HCT116 (cell line): Measurements from ENCODE around the gene ATP6V1G1. TPM values are rescaled to one million over a fixed set of nuclear protein-coding genes. Genes with fewer than 3 reads are reported as not detected.

Experiments
- ATAC-seq: fragments of 200-7000 bp; cut with Tn5 transposase; 2 replicates; pipeline ENCODE4 v1.9.1; 2020; ENCODE audit warnings: mild to moderate bottlenecking, moderate library complexity
- BruUV-seq: library from RNA; stranded (reverse); fragments of 400-500 nt; replicated peaks from 2 replicates; lab custom pipeline; 2021; lab: Mats Ljungman, UMichigan
- CTCF ChIA-PET: fragments of 300-600 bp; sonication (Branson Sonifier 250); formaldehyde crosslinking; loops from one replicate; lab custom pipeline; 2021; ENCODE audit warnings: antibody characterized with exemption; lab: Charles Lee
- POLR2A ChIA-PET: fragments of 300-600, 350-600 bp; sonication (Branson Sonifier 250); formaldehyde crosslinking; loops from one replicate; lab custom pipeline; 2021; ENCODE audit warnings: antibody characterized with exemption; lab: Charles Lee
- RAD21 ChIA-PET, 2 experiments: fragments of 300-600 bp; sonication (Branson Sonifier 250); formaldehyde crosslinking; loops; one replicate each; lab custom pipeline; 2023; ENCODE audit warnings: low total read pairs in 2 of 2; ENCODE audit not compliant: uncharacterized antibody in 2 of 2, unreplicated experiment in 2 of 2, low non-redundant PET in 1 of 2; lab: Charles Lee
- DNase-seq: peaks from one replicate; pipeline ENCODE4 v3.0.0-alpha.2; 2010; ENCODE audit warnings: low read depth, low spot score
- H2AFZ ChIP-seq: fragments of 200-600 bp; shearing (Covaris generic), sonication (generic); 2 replicates; pipeline ENCODE4 v1.6.1; 2017; ENCODE audit warnings: low read depth, mixed run types, mixed read lengths, antibody characterized with exemption, low read length; ENCODE audit not compliant: poor library complexity, severe bottlenecking
- H3K27ac ChIP-seq: 2 replicates; pipeline ENCODE4 v1.5.1; 2012; ENCODE audit warnings: low read depth, low read length
- H3K27me3 ChIP-seq: fragments of 200-600 bp; sonication (generic); 2 replicates; pipeline ENCODE4 v1.6.1; 2016; ENCODE audit warnings: mixed run types, low read length, mixed read lengths; ENCODE audit not compliant: insufficient read depth
- H3K36me3 ChIP-seq, 2 experiments: fragments of 200-500 bp in 1 of 2; fragments of 200-600 bp in 1 of 2; sonication (Bioruptor generic) in 1 of 2; sonication (generic) in 1 of 2; 2 replicates each; pipeline versions ENCODE4 v1.5.1 to v1.6.1; 2014 to 2016; ENCODE audit warnings: low read length in 2 of 2, inconsistent platforms in 1 of 2, mixed read lengths in 1 of 2, mixed run types in 1 of 2; ENCODE audit not compliant: insufficient read depth in 2 of 2, control insufficient read depth in 1 of 2
- H3K4me1 ChIP-seq, 2 experiments: fragments of 200-600 bp in 1 of 2; sonication (generic) in 1 of 2; 2 replicates each; pipeline versions ENCODE4 v1.5.1 to v1.6.1; 2012 to 2017; ENCODE audit warnings: low read length in 2 of 2, inconsistent platforms in 1 of 2, mild to moderate bottlenecking in 1 of 2, mixed read lengths in 1 of 2, mixed run types in 1 of 2, moderate library complexity in 1 of 2; ENCODE audit not compliant: insufficient read depth in 2 of 2, control insufficient read depth in 1 of 2
- H3K4me2 ChIP-seq: fragments of 200-600 bp; sonication (generic); 2 replicates; pipeline ENCODE4 v1.6.1; 2017; ENCODE audit warnings: mixed run types, low read length, mixed read lengths
- H3K4me3 ChIP-seq, 2 experiments: fragments of 200-600 bp in 1 of 2; sonication (generic) in 1 of 2; replicated peaks in 1 of 2; 2 replicates each; pipeline ENCODE4 v1.5.1; 2011 to 2016; ENCODE audit warnings: low read length in 2 of 2, control low read depth in 1 of 2, low read depth in 1 of 2, mild to moderate bottlenecking in 1 of 2, mixed read lengths in 1 of 2, mixed run types in 1 of 2
- H3K79me2 ChIP-seq: fragments of 200-600 bp; sonication (generic); 2 replicates; pipeline ENCODE4 v1.6.1; 2017; ENCODE audit warnings: mild to moderate bottlenecking, mixed run types, low read length, moderate library complexity, mixed read lengths; ENCODE audit not compliant: insufficient read depth
- H3K9ac ChIP-seq: fragments of 200-600 bp; sonication (generic); 2 replicates; pipeline ENCODE4 v1.6.1; 2016; ENCODE audit warnings: low read length, mixed read lengths
- H3K9me2 ChIP-seq: fragments of 200-600 bp; sonication (generic), shearing (Covaris generic); 2 replicates; pipeline ENCODE4 v1.6.1; 2017; ENCODE audit warnings: mixed run types, mild to moderate bottlenecking, moderate library complexity; ENCODE audit not compliant: insufficient read depth
- H3K9me3 ChIP-seq, 2 experiments: fragments of 200-500 bp in 1 of 2; fragments of 200-600 bp in 1 of 2; sonication (Bioruptor generic) in 1 of 2; sonication (generic) in 1 of 2; 2 replicates each; pipeline ENCODE4 v1.6.1; 2014 to 2017; ENCODE audit warnings: low read length in 2 of 2, mixed read lengths in 2 of 2, inconsistent platforms in 1 of 2, low read depth in 1 of 2, mild to moderate bottlenecking in 1 of 2, mixed run types in 1 of 2, moderate library complexity in 1 of 2; ENCODE audit not compliant: control insufficient read depth in 1 of 2, insufficient read depth in 1 of 2
- H4K20me1 ChIP-seq: fragments of 200-600 bp; sonication (generic), shearing (Covaris generic); 2 replicates; pipeline ENCODE4 v1.6.1; 2017; ENCODE audit warnings: mixed run types, mild to moderate bottlenecking, moderate library complexity; ENCODE audit not compliant: insufficient read depth
- ATF3 ChIP-seq: IDR thresholded peaks from 2 replicates; pipeline ENCODE4 v1.6.1; 2012
- CBX3 ChIP-seq: IDR thresholded peaks from 2 replicates; pipeline ENCODE4 v1.6.1; 2012; ENCODE audit warnings: low read depth
- EGR1 ChIP-seq: IDR thresholded peaks from 2 replicates; pipeline ENCODE4 v1.6.1; 2012; ENCODE audit warnings: low read depth
- EZH2 ChIP-seq: fragments of 200-600 bp; sonication (generic); IDR thresholded peaks from 2 replicates; pipeline ENCODE4 v1.6.1; 2017; ENCODE audit warnings: antibody characterized with exemption, mixed run types
- EZH2phosphoT487 ChIP-seq: fragments of 200-600 bp; IDR thresholded peaks from 2 replicates; pipeline ENCODE4 v1.6.1; 2018; ENCODE audit warnings: antibody characterized with exemption, borderline replicate concordance
- FOSL1 ChIP-seq: IDR thresholded peaks from 2 replicates; pipeline ENCODE4 v1.6.1; 2012; ENCODE audit warnings: low read depth
- JUND ChIP-seq: IDR thresholded peaks from 2 replicates; pipeline ENCODE4 v1.6.1; 2012
- POLR2A ChIP-seq: IDR thresholded peaks from 2 replicates; pipeline ENCODE4 v1.7.0; 2011; ENCODE audit warnings: borderline replicate concordance; ENCODE audit not compliant: insufficient read depth, insufficient read length; ENCODE audit errors: extremely low read depth
- SIN3A ChIP-seq: IDR thresholded peaks from 2 replicates; pipeline ENCODE4 v1.6.1; 2012; ENCODE audit warnings: low read depth
- SP1 ChIP-seq: IDR thresholded peaks from 2 replicates; pipeline ENCODE4 v1.6.1; 2012; ENCODE audit warnings: low read depth
- SRF ChIP-seq: IDR thresholded peaks from 2 replicates; pipeline ENCODE4 v1.6.1; 2012; ENCODE audit warnings: low read depth
- TCF7L2 ChIP-seq: IDR thresholded peaks from 2 replicates; pipeline ENCODE4 v1.7.0; 2011; ENCODE audit warnings: borderline replicate concordance, inconsistent platforms; ENCODE audit not compliant: insufficient read depth, insufficient read length; ENCODE audit errors: extremely low read depth
- YY1 ChIP-seq: IDR thresholded peaks from 2 replicates; pipeline ENCODE4 v1.6.1; 2011; ENCODE audit warnings: low read length, low read depth, moderate library complexity, mild to moderate bottlenecking; ENCODE audit not compliant: insufficient replicate concordance; ENCODE audit errors: extremely low read depth
- intact Hi-C: fragments of 100-400 bp; cut with micrococcal nuclease; formaldehyde crosslinking; loops from 2 replicates; pipeline ENCODE4 v1.10.0; 2022
- total RNA-seq: library from RNA; stranded (reverse); gene quantifications from one replicate; pipeline ENCODE4 v1.2.1, GENCODE V29; 2021; ENCODE audit not compliant: unreplicated experiment
- TF ChIP-seq, protein P1 (sequence below), 3 experiments: fragments of 200-600 bp in 1 of 3; sonication (generic) in 1 of 3; IDR thresholded peaks in 2 of 3; conservative IDR thresholded peaks in 1 of 3; 2 replicates each; pipeline ENCODE4 v1.5.1; 2012 to 2017; ENCODE audit warnings: low read depth in 2 of 3, low read length in 2 of 3, antibody characterized with exemption in 1 of 3, borderline replicate concordance in 1 of 3, control low read depth in 1 of 3, mild to moderate bottlenecking in 1 of 3, mixed read lengths in 1 of 3, mixed run types in 1 of 3, moderate library complexity in 1 of 3; ENCODE audit not compliant: insufficient read depth in 1 of 3

The ATP6V1G1 gene
- total RNA-seq, 1 experiment from 2014 or later, result 72.3 TPM

- H3K9ac ChIP-seq, result no peak overlapping the region
- intact Hi-C loops, result no loop called here
- H3K4me3 ChIP-seq, result no peak overlapping the region
- no peaks in the 10 kb centered on the region for H3K36me3 ChIP-seq
- no peaks in the 10 kb centered on the region for H3K9me3 ChIP-seq
- RAD21 ChIA-PET, result no interaction called here
- no peaks in the 10 kb centered on the region for H4K20me1 ChIP-seq
- H3K4me1 ChIP-seq, result no peaks in the 10 kb centered on the region; a peak in 2 of 4 replicates
- TF ChIP-seq ATF3 (no peak), EGR1 (no peak), FOSL1 (no peak), JUND (no peak), SRF (no peak), EZH2phosphoT487 (no peak), EZH2 (no peak), YY1 (no peak), SIN3A (no peak), TCF7L2 (no peak), CBX3 (no peak), SP1 (no peak), POLR2A (no peak)
- TF ChIP-seq, protein P1, sequence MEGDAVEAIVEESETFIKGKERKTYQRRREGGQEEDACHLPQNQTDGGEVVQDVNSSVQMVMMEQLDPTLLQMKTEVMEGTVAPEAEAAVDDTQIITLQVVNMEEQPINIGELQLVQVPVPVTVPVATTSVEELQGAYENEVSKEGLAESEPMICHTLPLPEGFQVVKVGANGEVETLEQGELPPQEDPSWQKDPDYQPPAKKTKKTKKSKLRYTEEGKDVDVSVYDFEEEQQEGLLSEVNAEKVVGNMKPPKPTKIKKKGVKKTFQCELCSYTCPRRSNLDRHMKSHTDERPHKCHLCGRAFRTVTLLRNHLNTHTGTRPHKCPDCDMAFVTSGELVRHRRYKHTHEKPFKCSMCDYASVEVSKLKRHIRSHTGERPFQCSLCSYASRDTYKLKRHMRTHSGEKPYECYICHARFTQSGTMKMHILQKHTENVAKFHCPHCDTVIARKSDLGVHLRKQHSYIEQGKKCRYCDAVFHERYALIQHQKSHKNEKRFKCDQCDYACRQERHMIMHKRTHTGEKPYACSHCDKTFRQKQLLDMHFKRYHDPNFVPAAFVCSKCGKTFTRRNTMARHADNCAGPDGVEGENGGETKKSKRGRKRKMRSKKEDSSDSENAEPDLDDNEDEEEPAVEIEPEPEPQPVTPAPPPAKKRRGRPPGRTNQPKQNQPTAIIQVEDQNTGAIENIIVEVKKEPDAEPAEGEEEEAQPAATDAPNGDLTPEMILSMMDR (IDR thresholded peaks at IDR 0.05 in 2 of 3, conservative IDR thresholded peaks at IDR 0.05 in 1 of 3; ENCODE audit: borderline replicate concordance in 1 of 3, insufficient read depth in 1 of 3, low read depth in 2 of 3, low read length in 2 of 3), result no peak
- H3K27me3 ChIP-seq, result 0 out of 2 replicates have a peak, but pooled peaks cover 5% of the 10 kb centered on the region
- CTCF ChIA-PET, result no interaction called here
- H3K4me2 ChIP-seq, result no peak overlapping the region
- H3K9me2 ChIP-seq, result no peaks in the 10 kb centered on the region
- no peaks in the 10 kb centered on the region for H3K79me2 ChIP-seq
- no TSS peak for BruUV-seq
- no peak overlapping the region for H3K27ac ChIP-seq
- ATAC-seq (no peak), DNase-seq (no peak)
- H2AFZ ChIP-seq, result no peak overlapping the region
- POLR2A ChIA-PET, result no interaction called here
Measured at GRCh38 chr9:114561771-114562170, 25.8 kb upstream of the ATP6V1G1 start.
